Measurements from ENCODE around the gene CST5. TPM values are rescaled to one million over a fixed set of nuclear protein-coding genes. Genes with fewer than 3 reads are reported as not detected.
A peak's percentile ranks its signal among the peaks of the same experiment; 100 is the strongest.

Gene CST5
- total and polyA plus RNA-seq, 2 experiments from 2014 or later, result not detected

GRCh38 chr20:23884136-23884770 lies 4.7 kb upstream of the CST5 start:
- ATAC-seq (no peak), DNase-seq (ENCODE audit: low spot score) (no peak)
- H3K9me3 Mint-ChIP-seq, result no peaks in the 10 kb centered on the region; the same call in 2 of the 3 replicates
- no peaks in the 10 kb centered on the region for H4K20me1 ChIP-seq (replicated peaks; ENCODE audit: insufficient read depth)
- no peaks in the 10 kb centered on the region for H3K27me3 ChIP-seq (ENCODE audit: insufficient read depth)
- no peak overlapping the region for H2AFZ ChIP-seq
- H3K36me3 ChIP-seq (ENCODE audit: insufficient read depth), result no peaks in the 10 kb centered on the region
- H3K4me3 Mint-ChIP-seq, result no peak overlapping the region
- no peaks in the 10 kb centered on the region for H3K79me2 ChIP-seq (replicated peaks; ENCODE audit: insufficient read depth)
- H3K36me3 Mint-ChIP-seq (ENCODE audit: low read depth), result no peaks in the 10 kb centered on the region
- TF ChIP-seq EZH2phosphoT487 (IDR thresholded peaks at IDR 0.05; ENCODE audit: unreplicated experiment) (no peak), REST (IDR thresholded peaks at IDR 0.05; ENCODE audit: unreplicated experiment) (no peak), STAT1 (IDR thresholded peaks at IDR 0.05; ENCODE audit: unreplicated experiment) (no peak), POLR2AphosphoS5 (IDR thresholded peaks at IDR 0.05; ENCODE audit: low read depth) (no peak), ETS1 (IDR thresholded peaks at IDR 0.05) (no peak), ZNF331 (CRISPR knock-in tag; IDR thresholded peaks at IDR 0.05; ENCODE audit: low read depth) (no peak), NANOG (IDR thresholded peaks at IDR 0.05; ENCODE audit: borderline replicate concordance) (no peak)
- no peaks in the 10 kb centered on the region for H3F3A ChIP-seq (replicated peaks; ENCODE audit: low read depth)
- no peak overlapping the region for H3K27ac ChIP-seq (ENCODE audit: low read depth)
- no peaks in the 10 kb centered on the region for H3K4me1 ChIP-seq (ENCODE audit: insufficient read depth)
- no peaks in the 10 kb centered on the region for H3K4me1 Mint-ChIP-seq
- H3K9me2 ChIP-seq (ENCODE audit: insufficient read depth), result peaks cover 4% of the 10 kb centered on the region; the same call in 1 of the 2 replicates
- peaks cover 3% of the 10 kb centered on the region for H3K27me3 Mint-ChIP-seq (ENCODE audit: insufficient read depth, low read depth, poor library complexity)
- H3K4me3 ChIP-seq, result no peak overlapping the region
- H3K27ac Mint-ChIP-seq, result 0 out of 2 replicates have a peak overlapping the region, but pooled peaks have one; percentile 35
- no peak overlapping the region for H3K4me2 ChIP-seq

- H3K27ac ChIP-seq (ENCODE audit: low read depth), result no peak overlapping the region
- DNase-seq (ENCODE audit: low spot score) (no peak), ATAC-seq (no peak)
- TF ChIP-seq CTCF (conservative IDR thresholded peaks at IDR 0.05; ENCODE audit: low read depth in 2 of 2), result no peak
- TF ChIP-seq REST (IDR thresholded peaks at IDR 0.05; ENCODE audit: unreplicated experiment), result no peak
- no peak for TF ChIP-seq ETS1 (IDR thresholded peaks at IDR 0.05)
- TF ChIP-seq NANOG (IDR thresholded peaks at IDR 0.05; ENCODE audit: borderline replicate concordance), result no peak
- no peak for TF ChIP-seq ZNF114 (CRISPR knock-in tag; IDR thresholded peaks at IDR 0.05)
- no peak for TF ChIP-seq EZH2phosphoT487 (IDR thresholded peaks at IDR 0.05; ENCODE audit: unreplicated experiment)
- no peaks in the 10 kb centered on the region for H3K27me3 ChIP-seq (ENCODE audit: insufficient read depth)
- no peaks in the 10 kb centered on the region for H3K36me3 ChIP-seq (ENCODE audit: insufficient read depth)
- no peaks in the 10 kb centered on the region for H3K36me3 Mint-ChIP-seq (ENCODE audit: low read depth)
- H3K27me3 Mint-ChIP-seq (ENCODE audit: insufficient read depth, low read depth, poor library complexity), result peaks cover 3% of the 10 kb centered on the region
- H3K4me3 ChIP-seq, result no peak overlapping the region
- no peak overlapping the region for H3K4me3 Mint-ChIP-seq
- H3K27ac Mint-ChIP-seq, result no peak overlapping the region
- H3K9me3 Mint-ChIP-seq, result no peaks in the 10 kb centered on the region; the same call in 2 of the 3 replicates
- no peak overlapping the region for H2AFZ ChIP-seq
- no peaks in the 10 kb centered on the region for H3K4me1 ChIP-seq (ENCODE audit: insufficient read depth)
- peaks cover 4% of the 10 kb centered on the region; the same call in 1 of the 2 replicates for H3K9me2 ChIP-seq (ENCODE audit: insufficient read depth)
- H3K4me1 Mint-ChIP-seq, result no peaks in the 10 kb centered on the region
- H3K4me2 ChIP-seq, result no peak overlapping the region
- H3F3A ChIP-seq (replicated peaks; ENCODE audit: low read depth), result no peaks in the 10 kb centered on the region
- H4K20me1 ChIP-seq (replicated peaks; ENCODE audit: insufficient read depth), result no peaks in the 10 kb centered on the region
- H3K79me2 ChIP-seq (replicated peaks; ENCODE audit: insufficient read depth), result no peaks in the 10 kb centered on the region
These were observed 1.8 kb upstream of the CST5 start for GRCh38 chr20:23881371-23881770.
